ENCODE data around the gene UFD1. TPM values are rescaled to one million over a fixed set of nuclear protein-coding genes. Genes with fewer than 3 reads are reported as not detected.

The UFD1 gene
- total and polyA plus RNA-seq, 9 of the 15 experiments (the other 6 are each of a cell fraction or from before 2014, with no cell fraction given) = 238 to 645 (median 363) TPM

GRCh38 chr22:19447330-19448075 lies 31.5 kb downstream of the UFD1 start, which contains the start of gene C22orf39 (continued):
- peak; percentile 96 for TF ChIP-seq RREB1 (CRISPR knock-in tag; IDR thresholded peaks at IDR 0.05)
- peak; percentile 68 for TF ChIP-seq ZBTB12 (CRISPR knock-in tag; IDR thresholded peaks at IDR 0.05)
- no peak for TF ChIP-seq EP400 (IDR thresholded peaks at IDR 0.05)
- TF ChIP-seq FOXJ3 (CRISPR knock-in tag; IDR thresholded peaks at IDR 0.05) = no peak
- no peak for TF ChIP-seq PRPF4 (IDR thresholded peaks at IDR 0.05; ENCODE audit: insufficient read depth, low read depth, low read length, poor library complexity, severe bottlenecking)
- TF ChIP-seq CHD1 (IDR thresholded peaks at IDR 0.05; ENCODE audit: low read length) = peak; percentile 90
- TF ChIP-seq ELF4 (CRISPR knock-in tag; IDR thresholded peaks at IDR 0.05) = no peak
- no peak for TF ChIP-seq ZNF143 (CRISPR knock-in tag; IDR thresholded peaks at IDR 0.05)
- 0 out of 2 replicates have a peak, but pooled peaks have one; percentile 73 for TF ChIP-seq ZNF57 (CRISPR knock-in tag; IDR thresholded peaks at IDR 0.05)
- TF ChIP-seq ZNF512 (tag; IDR thresholded peaks at IDR 0.05) = no peak
- no peak for TF ChIP-seq ELK1 (CRISPR knock-in tag; IDR thresholded peaks at IDR 0.05)
- no peak for TF ChIP-seq EZH2 (IDR thresholded peaks at IDR 0.05; ENCODE audit: borderline replicate concordance, low read depth, low read length)
